ENCODE results near the gene TICRR. TPM values are rescaled to one million over a fixed set of nuclear protein-coding genes. Genes with fewer than 3 reads are reported as not detected.

Gene TICRR
- total RNA-seq, 1 donor from 2014 or later, result 1.7 TPM

- TF ChIP-seq, protein P1, sequence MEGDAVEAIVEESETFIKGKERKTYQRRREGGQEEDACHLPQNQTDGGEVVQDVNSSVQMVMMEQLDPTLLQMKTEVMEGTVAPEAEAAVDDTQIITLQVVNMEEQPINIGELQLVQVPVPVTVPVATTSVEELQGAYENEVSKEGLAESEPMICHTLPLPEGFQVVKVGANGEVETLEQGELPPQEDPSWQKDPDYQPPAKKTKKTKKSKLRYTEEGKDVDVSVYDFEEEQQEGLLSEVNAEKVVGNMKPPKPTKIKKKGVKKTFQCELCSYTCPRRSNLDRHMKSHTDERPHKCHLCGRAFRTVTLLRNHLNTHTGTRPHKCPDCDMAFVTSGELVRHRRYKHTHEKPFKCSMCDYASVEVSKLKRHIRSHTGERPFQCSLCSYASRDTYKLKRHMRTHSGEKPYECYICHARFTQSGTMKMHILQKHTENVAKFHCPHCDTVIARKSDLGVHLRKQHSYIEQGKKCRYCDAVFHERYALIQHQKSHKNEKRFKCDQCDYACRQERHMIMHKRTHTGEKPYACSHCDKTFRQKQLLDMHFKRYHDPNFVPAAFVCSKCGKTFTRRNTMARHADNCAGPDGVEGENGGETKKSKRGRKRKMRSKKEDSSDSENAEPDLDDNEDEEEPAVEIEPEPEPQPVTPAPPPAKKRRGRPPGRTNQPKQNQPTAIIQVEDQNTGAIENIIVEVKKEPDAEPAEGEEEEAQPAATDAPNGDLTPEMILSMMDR (IDR thresholded peaks at IDR 0.05; ENCODE audit: insufficient read depth, low read length, poor library complexity, severe bottlenecking), result no peak
- H3K27me3 ChIP-seq (ENCODE audit: control insufficient read depth, insufficient read depth, low read length), result peaks cover 8% of the 10 kb centered on the region
- no peak for DNase-seq (ENCODE audit: low read depth)
These were observed 44.3 kb upstream of the TICRR start for GRCh38 chr15:89530976-89531375.

DNA sequence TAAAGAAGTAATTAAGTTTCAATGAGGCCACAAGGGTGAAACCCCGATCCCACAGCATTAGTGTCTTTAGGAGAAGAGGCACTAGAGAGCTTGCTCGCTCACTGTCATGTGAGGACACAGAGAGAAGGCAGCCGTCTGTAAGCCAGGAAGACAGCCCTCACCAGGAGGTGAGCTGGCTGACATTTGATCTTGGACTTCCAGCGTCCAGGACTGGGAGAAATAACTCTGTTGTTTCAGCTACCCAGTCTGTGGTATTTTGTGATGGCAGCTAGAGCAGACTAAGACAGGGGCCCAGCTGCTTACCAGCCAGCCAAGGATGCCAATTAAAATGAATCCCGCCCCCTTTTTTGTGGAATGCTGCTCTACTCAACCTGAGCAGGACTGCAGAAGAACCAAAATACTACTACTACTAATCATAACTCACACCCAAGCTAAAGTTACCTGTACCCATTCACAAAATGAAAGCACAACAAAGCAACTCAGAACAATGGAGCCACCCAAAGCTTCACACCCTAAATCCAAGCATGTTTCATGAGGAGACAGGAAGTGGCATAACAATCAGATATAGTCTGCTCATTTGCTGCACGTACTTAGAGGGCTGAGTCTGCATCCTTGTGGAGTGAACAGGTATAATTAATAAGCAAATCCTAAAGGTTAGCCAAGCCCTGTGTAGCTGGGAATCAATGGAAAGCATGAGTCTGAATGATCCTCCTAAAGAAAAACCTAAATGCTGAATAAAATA lies 43.3 kb upstream of the TICRR start:
- no peak for DNase-seq (ENCODE audit: low read depth)
- TF ChIP-seq, protein P1 (IDR thresholded peaks at IDR 0.05; ENCODE audit: insufficient read depth, low read length, poor library complexity, severe bottlenecking), result no peak
- no peak overlapping the region for H3K4me3 ChIP-seq (ENCODE audit: low read depth, low read length)
- no peaks in the 10 kb centered on the region for H3K36me3 ChIP-seq (ENCODE audit: control insufficient read depth, insufficient read depth, low read length)
- peaks cover 6% of the 10 kb centered on the region for H3K27me3 ChIP-seq (ENCODE audit: control insufficient read depth, insufficient read depth, low read length)

More at GRCh38 chr15:89530976-89531375, 44.3 kb upstream of the TICRR start:
- Histone ChIP-seq H3K36me3 (ENCODE audit: control insufficient read depth, insufficient read depth, low read length) (no peaks in the 10 kb centered on the region), H3K4me3 (ENCODE audit: low read depth, low read length) (no peak overlapping the region)

DNA sequence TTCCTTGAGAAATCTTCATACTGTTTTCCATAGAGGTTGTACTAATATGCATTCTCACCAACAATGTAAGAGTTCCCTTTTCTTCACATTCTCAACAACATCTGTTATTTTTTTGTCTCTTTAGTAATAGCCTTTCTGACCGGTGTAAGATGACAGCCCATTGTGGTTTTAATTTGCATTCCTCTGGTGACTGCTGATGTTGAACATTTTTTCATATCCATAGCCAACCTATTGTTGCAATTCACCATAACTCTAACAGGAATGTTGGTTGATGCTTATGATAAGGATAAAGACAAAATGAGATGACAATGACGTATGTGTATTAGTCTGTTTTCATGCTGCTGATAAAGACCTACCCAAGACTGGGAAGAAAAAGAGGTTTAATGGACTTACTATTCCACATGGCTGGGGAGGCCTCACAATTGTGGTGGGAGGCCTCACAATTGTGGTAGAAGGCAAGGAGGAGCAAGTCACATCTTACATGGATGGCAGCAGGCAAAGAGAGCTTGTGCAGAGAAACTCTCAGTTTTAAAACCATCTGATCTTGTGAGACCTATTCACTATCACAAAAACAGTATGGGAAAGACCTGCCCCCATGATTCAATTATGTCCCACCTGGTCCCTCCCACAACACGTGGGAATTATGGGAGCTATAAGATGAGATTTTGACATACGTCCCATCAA lies 41.3 kb upstream of the TICRR start:
- Histone ChIP-seq H3K4me3 (ENCODE audit: low read depth, low read length) (no peak overlapping the region), H3K36me3 (ENCODE audit: control insufficient read depth, insufficient read depth, low read length) (no peaks in the 10 kb centered on the region), H3K27me3 (ENCODE audit: control insufficient read depth, insufficient read depth, low read length) (peaks cover under 1% of the 10 kb centered on the region)
- TF ChIP-seq, protein P1 (IDR thresholded peaks at IDR 0.05; ENCODE audit: insufficient read depth, low read length, poor library complexity, severe bottlenecking), result no peak
- no peak for DNase-seq (ENCODE audit: low read depth)

GRCh38 chr15:89539027-89539426 lies 36.2 kb upstream of the TICRR start:
- no peak overlapping the region for H3K4me3 ChIP-seq (ENCODE audit: low read depth, low read length)
- no peaks in the 10 kb centered on the region for H3K27me3 ChIP-seq (ENCODE audit: control insufficient read depth, insufficient read depth, low read length)
- TF ChIP-seq, protein P1 (IDR thresholded peaks at IDR 0.05; ENCODE audit: insufficient read depth, low read length, poor library complexity, severe bottlenecking), result no peak
- H3K36me3 ChIP-seq (ENCODE audit: control insufficient read depth, insufficient read depth, low read length), result no peaks in the 10 kb centered on the region
- DNase-seq (ENCODE audit: low read depth), result no peak

GRCh38 chr15:89542369-89542768 lies 32.9 kb upstream of the TICRR start:
- TF ChIP-seq, protein P1 (IDR thresholded peaks at IDR 0.05; ENCODE audit: insufficient read depth, low read length, poor library complexity, severe bottlenecking), result no peak
- Histone ChIP-seq H3K27me3 (ENCODE audit: control insufficient read depth, insufficient read depth, low read length) (peaks cover 2% of the 10 kb centered on the region), H3K36me3 (ENCODE audit: control insufficient read depth, insufficient read depth, low read length) (no peaks in the 10 kb centered on the region), H3K4me3 (ENCODE audit: low read depth, low read length) (no peak overlapping the region)
- DNase-seq (ENCODE audit: low read depth), result no peak
